Adipose tissue (tissue), 3 donors: ENCODE results near the gene KLHL26. TPM values are rescaled to one million over a fixed set of nuclear protein-coding genes. Genes with fewer than 3 reads are reported as not detected.

Experiments used
- H3K27ac ChIP-seq: one replicate; pipeline ENCODE4 v1.5.1; 2013; ENCODE audit warnings: low read depth, low read length
- WGBS, 3 donors: extraction: QIAGEN DNeasy Blood & Tissue Kit; methylation state at CpG; one replicate each; pipeline ENCODE4 v1.1.7; 2013; 5-methylcytosine and 5-hydroxymethylcytosine counted together
- polyA plus RNA-seq, 3 donors: library from polyadenylated mRNA; stranded (reverse); fragments of 200-250 nt; gene quantifications; one replicate each; pipeline ENCODE4 v1.2.3, GENCODE V29; 2013
- donor health status: healthy with polysubstance abuse.
- donor health status: Bipolar disorder and iron deficiency.
- donor health status: healthy.

KLHL26 gene
- polyA plus RNA-seq, 3 donors, result 4.8 to 7.9 (median 6.6) TPM

DNA sequence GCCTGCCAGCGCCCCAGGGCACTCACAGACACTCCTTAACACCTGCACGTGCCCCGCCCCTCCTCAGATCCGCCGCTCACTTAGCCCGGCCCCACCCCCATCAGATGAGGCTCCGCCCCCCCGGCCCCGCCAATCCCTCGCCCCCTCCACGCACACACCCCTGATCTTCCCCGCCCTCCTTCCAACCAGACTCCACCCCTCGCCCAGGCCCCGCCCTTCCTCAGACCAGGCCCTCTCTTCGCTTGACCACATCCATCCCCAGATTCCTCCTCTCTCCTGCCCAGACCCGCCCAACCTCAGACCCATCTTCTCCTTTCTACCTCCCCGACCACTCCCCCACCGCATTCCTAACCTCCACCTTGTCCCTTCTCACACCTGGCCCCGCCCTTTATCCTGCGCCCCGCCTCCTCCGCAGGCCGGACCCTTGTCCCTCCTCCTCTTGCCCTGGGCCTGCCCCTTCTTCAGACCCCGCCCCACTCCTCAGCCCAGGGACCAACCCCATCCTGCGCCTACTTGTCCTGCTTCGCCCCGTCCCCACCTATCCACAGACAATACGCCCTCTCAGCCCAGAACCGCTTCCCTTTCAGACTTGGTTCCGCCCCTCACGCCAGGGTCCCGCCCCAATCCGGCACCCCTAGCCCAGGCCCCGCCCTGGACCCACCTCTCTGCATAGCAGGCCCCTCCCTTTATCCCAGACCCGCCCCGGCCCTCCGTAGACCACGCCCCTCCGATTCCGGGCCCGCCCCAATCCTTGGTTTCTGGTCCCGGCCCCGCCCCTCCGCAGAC lies 452 bp upstream of the KLHL26 start:
- H3K27ac ChIP-seq, result no peak overlapping the region
- 1 to 2% (median 2%) methylated on average over 38 to 44 of the region's 44 CpGs for WGBS, 3 donors

GRCh38 chr19:18637673-18638630 lies 1.1 kb downstream of the KLHL26 start:
- 13 to 44% (median 35%) methylated on average over 3 of the region's 3 CpGs for WGBS, 3 donors
- no peak overlapping the region for H3K27ac ChIP-seq

GRCh38 chr19:18639706-18640243 lies 2.9 kb downstream of the KLHL26 start:
- H3K27ac ChIP-seq, result no peak overlapping the region
- WGBS, 3 donors, result 64 to 73% (median 71%) methylated on average over 8 of the region's 8 CpGs

DNA sequence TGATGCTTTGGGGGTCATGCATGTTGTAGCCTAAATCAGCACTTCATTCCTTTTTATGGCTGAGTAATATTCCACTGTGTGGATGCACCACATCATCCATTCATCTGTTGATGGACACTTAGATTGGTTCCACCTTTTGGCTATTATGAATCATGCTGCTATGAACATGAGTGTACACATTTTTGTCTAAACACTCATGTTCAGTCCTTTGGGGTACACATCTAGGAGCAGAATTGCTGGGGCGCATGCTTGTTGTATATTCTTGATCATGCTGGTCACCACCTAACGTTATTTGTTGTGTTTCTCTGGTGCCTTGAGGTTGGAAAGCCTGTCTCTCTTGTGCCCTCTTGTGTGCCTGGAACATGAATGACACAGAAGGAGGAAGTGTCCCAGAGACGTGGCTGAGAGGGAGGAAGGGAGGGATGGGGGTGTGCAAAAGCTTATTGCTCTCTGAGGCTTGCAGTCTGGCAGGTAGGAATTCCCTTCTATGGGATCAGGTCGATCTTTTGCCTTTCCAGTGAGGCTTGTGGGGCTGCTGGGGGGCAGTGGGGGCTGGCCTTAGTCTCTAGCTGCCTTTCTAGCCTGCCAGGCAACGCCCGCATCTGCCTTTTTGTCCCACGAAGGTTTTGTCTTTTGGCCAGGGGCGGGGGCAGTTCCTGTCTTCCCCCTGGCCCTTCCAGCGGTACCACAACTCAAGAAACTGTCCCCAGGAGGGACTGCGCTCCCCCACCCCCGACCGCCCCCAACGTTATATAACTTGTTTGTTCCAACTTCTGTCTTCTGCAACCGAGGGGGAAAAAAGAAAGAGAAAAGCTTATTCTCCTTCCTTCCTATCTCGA lies 7.6 kb downstream of the KLHL26 start:
- H3K27ac ChIP-seq, result no peak overlapping the region
- 33 to 67% (median 42%) methylated on average over 15 of the region's 15 CpGs for WGBS, 3 donors

GRCh38 chr19:18645035-18645511 lies 8.2 kb downstream of the KLHL26 start:
- H3K27ac ChIP-seq, result no peak overlapping the region
- 71 to 77% (median 76%) methylated on average over 13 of the region's 13 CpGs for WGBS, 3 donors

- H3K27ac ChIP-seq, result no peak overlapping the region
- WGBS, 3 donors, result 86 to 93% (median 92%) methylated on average over 32 to 34 of the region's 34 CpGs
Measured at GRCh38 chr19:18646535-18647370, 9.9 kb downstream of the KLHL26 start.

GRCh38 chr19:18647371-18647767 lies 10.5 kb downstream of the KLHL26 start:
- no peak overlapping the region for H3K27ac ChIP-seq
- WGBS, 3 donors, result 83 to 100% (median 88%) methylated on average over 1 of the region's 1 CpG

GRCh38 chr19:18647807-18648206 lies 11.0 kb downstream of the KLHL26 start:
- no peak overlapping the region for H3K27ac ChIP-seq
- WGBS, 3 donors, result 93 to 97% (median 93%) methylated on average over 10 of the region's 10 CpGs

DNA sequence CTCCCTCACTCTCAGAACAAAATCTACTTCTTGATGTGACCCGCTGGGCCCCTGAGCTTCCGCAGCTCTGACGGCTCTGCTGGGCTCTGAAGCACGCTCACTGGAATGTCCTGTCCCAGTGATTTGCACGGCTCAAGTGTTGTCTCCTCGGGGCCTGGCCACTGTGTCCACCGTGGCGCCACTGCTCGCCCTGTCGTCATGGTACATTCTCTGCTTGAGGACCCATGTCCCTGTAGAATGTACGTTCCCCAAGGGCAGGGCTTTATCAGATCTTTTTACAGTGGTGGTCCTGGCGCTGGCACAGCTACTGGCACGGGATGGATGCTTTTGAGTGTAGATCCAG lies 12.1 kb downstream of the KLHL26 start:
- no peak overlapping the region for H3K27ac ChIP-seq
- WGBS, 3 donors, result 50 to 70% (median 65%) methylated on average over 13 of the region's 13 CpGs

GRCh38 chr19:18649371-18650020 lies 12.7 kb downstream of the KLHL26 start:
- WGBS, 3 donors, result 8 to 56% (median 9%) methylated on average over 25 of the region's 25 CpGs
- peak overlapping the region; percentile 11 for H3K27ac ChIP-seq

DNA sequence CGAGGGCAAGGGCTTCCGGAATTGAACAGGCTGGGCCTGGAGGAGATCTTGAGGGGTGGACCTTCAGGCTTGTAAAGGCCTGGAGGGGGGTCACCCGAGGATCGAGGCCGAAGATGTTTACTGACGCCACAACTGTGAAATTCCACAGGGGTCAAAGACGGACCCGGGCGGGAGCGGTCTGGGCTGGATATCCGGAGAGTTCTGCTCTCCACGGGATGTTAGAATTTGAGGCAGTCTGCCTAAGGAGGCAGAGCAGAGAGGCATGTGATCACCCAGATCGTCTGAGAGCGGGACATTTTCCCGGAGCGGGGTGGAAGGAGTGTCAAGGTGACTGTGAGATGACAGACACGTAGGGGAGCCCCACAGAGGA lies 13.2 kb downstream of the KLHL26 start:
- WGBS, 3 donors, result 13 to 54% (median 27%) methylated on average over 17 of the region's 17 CpGs
- peak overlapping the region; percentile 11 for H3K27ac ChIP-seq

DNA sequence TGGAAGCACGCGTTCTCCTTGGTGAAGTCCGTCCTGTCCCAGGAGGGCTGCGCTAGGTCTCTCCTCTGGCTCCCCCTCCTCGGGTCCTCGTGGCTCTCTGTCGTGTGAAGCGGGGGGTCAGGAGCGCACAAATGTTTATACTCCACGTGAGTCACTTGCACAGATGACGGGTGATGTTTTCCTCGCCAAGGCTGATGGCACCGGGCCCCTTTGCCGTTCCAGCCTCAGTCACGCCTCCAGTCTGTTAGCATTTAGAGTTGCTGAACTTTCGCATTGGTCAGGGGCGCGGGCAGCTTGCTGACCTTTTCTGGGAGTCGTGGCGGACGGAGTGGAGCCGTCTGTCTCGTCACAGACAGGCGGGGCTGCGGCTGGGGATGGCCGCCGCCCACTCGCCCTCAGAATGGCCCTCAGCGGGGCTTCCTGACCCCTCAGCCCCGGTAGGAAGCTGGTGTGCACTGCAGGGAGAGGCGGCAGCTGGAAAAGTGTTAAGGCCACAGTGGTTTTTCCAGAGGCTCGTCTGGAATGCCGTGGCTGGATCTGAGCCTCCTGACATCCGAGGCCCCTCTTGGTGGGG lies 13.7 kb downstream of the KLHL26 start:
- 44 to 65% (median 47%) methylated on average over 34 of the region's 34 CpGs for WGBS, 3 donors
- H3K27ac ChIP-seq, result peak overlapping the region; percentile 11

DNA sequence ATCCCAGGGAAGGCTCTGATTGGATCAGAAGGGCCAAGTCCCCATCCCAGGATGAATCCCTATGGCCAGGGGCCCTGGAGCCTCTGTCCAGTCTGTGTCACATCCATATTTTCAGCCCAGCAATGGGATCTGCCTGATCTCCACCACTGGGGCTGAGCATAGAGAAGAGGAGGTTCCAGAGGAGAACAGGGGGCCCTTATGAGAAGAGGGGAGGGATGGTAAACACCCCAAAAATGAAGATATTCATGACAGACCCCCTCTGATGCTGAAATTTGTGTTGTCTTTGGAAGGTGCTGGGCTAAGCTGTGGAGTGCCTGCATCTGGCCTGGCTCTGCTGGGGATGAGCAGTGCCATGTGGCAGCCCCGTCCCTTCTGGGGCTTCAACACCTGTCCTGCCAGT lies 14.5 kb downstream of the KLHL26 start:
- WGBS, 3 donors, result 96 to 100% (median 100%) methylated on average over 1 of the region's 1 CpG
- H3K27ac ChIP-seq, result peak overlapping the region; percentile 58

- WGBS, 3 donors, result 79 to 95% (median 93%) methylated on average over 6 of the region's 6 CpGs
- H3K27ac ChIP-seq, result no peak overlapping the region
Measured at GRCh38 chr19:18651733-18652132, 14.9 kb downstream of the KLHL26 start.

DNA sequence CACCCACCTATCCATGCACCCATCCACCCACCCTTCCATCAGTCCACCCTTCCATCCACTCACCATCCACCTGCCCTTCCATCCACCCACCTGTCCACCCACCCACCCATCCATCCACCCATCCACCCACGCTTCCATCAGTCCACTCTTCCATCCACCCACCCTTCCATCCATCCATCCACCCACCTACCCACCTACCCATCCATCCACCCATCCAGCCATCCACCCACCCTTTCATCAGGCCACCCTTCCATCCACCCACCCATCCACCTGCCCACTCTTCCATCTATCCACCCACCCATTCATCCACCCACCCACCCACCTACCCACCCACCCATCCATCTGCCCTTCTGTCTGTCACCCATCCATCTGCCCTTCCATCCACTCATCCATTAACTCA lies 17.0 kb downstream of the KLHL26 start:
- no peak overlapping the region for H3K27ac ChIP-seq
- WGBS, 3 donors, result 97 to 100% (median 100%) methylated on average over 1 of the region's 1 CpG

GRCh38 chr19:18654469-18654868 lies 17.6 kb downstream of the KLHL26 start:
- 96 to 97% (median 97%) methylated on average over 7 of the region's 7 CpGs for WGBS, 3 donors
- H3K27ac ChIP-seq, result no peak overlapping the region
